ENCODE results near the gene CD69.

GRCh38 chr12:9784326-9784725 lies 23.6 kb upstream of the CD69 start:
- TF ChIP-seq CTCF (IDR thresholded peaks at IDR 0.05; ENCODE audit: low read depth, low read length, missing input control) (no peak), RAD21 (IDR thresholded peaks at IDR 0.05) (no peak), YY1 (IDR thresholded peaks at IDR 0.05) (no peak), MAX (IDR thresholded peaks at IDR 0.05) (no peak), TAF1 (conservative IDR thresholded peaks at IDR 0.05) (no peak), JUND (IDR thresholded peaks at IDR 0.05) (no peak), GABPA (IDR thresholded peaks at IDR 0.05 in 1 of 2, conservative IDR thresholded peaks at IDR 0.05 in 1 of 2) (no peak)
- TF ChIP-seq, protein P1, sequence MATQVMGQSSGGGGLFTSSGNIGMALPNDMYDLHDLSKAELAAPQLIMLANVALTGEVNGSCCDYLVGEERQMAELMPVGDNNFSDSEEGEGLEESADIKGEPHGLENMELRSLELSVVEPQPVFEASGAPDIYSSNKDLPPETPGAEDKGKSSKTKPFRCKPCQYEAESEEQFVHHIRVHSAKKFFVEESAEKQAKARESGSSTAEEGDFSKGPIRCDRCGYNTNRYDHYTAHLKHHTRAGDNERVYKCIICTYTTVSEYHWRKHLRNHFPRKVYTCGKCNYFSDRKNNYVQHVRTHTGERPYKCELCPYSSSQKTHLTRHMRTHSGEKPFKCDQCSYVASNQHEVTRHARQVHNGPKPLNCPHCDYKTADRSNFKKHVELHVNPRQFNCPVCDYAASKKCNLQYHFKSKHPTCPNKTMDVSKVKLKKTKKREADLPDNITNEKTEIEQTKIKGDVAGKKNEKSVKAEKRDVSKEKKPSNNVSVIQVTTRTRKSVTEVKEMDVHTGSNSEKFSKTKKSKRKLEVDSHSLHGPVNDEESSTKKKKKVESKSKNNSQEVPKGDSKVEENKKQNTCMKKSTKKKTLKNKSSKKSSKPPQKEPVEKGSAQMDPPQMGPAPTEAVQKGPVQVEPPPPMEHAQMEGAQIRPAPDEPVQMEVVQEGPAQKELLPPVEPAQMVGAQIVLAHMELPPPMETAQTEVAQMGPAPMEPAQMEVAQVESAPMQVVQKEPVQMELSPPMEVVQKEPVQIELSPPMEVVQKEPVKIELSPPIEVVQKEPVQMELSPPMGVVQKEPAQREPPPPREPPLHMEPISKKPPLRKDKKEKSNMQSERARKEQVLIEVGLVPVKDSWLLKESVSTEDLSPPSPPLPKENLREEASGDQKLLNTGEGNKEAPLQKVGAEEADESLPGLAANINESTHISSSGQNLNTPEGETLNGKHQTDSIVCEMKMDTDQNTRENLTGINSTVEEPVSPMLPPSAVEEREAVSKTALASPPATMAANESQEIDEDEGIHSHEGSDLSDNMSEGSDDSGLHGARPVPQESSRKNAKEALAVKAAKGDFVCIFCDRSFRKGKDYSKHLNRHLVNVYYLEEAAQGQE (IDR thresholded peaks at IDR 0.05): no peak
